SK-N-SH (cell line): ENCODE measurements around the gene TSPO2. TPM values are rescaled to one million over a fixed set of nuclear protein-coding genes. Genes with fewer than 3 reads are reported as not detected.

Experiments
- CTCF ChIA-PET: fragments of 300-600, 350-600 bp; formaldehyde crosslinking; extraction: SDS; loops from one replicate; lab custom pipeline; 2021; lab: Yijun Ruan, JAX
- POLR2A ChIA-PET: fragments of 350-600 bp; sonication (Branson Sonifier 250); formaldehyde crosslinking; extraction: SDS; loops from one replicate; lab custom pipeline; 2020; ENCODE audit warnings: antibody characterized with exemption, inconsistent platforms; lab: Yijun Ruan, JAX
- DNase-seq: peaks from one replicate; pipeline ENCODE4 v3.0.0; 2012
- H2AFZ ChIP-seq: fragments of 200-600 bp; sonication (generic); 2 replicates; pipeline ENCODE4 v1.8.1; 2016; ENCODE audit warnings: antibody characterized with exemption, mild to moderate bottlenecking, low read depth
- H3F3A ChIP-seq: fragments of 200-600 bp; sonication (generic); replicated peaks from 2 replicates; pipeline ENCODE3; 2016; ENCODE audit warnings: antibody characterized with exemption, mild to moderate bottlenecking; ENCODE audit not compliant: insufficient read depth
- H3K27ac ChIP-seq, 2 experiments: fragments of 200-500 bp in 1 of 2; fragments of 200-600 bp in 1 of 2; sonication (Bioruptor generic) in 1 of 2; sonication (generic), shearing (Covaris generic) in 1 of 2; 2 replicates each; pipeline versions ENCODE4 v1.5.1 to v1.6.1; 2014 to 2016; ENCODE audit warnings: low read depth in 2 of 2, inconsistent platforms in 1 of 2, low read length in 1 of 2, mild to moderate bottlenecking in 1 of 2, mixed read lengths in 1 of 2
- H3K27me3 ChIP-seq: fragments of 200-600 bp; sonication (generic), shearing (Covaris generic); 2 replicates; pipeline ENCODE4 v1.6.1; 2016; ENCODE audit warnings: mixed run types; ENCODE audit not compliant: insufficient read depth
- H3K36me3 ChIP-seq, 2 experiments: fragments of 200-500 bp in 1 of 2; fragments of 200-600 bp in 1 of 2; sonication (Bioruptor generic) in 1 of 2; sonication (generic) in 1 of 2; replicated peaks in 1 of 2; 2 replicates each; pipeline versions ENCODE3 to v1.5.1; 2014 to 2016; ENCODE audit warnings: low read length in 1 of 2, mild to moderate bottlenecking in 1 of 2; ENCODE audit not compliant: insufficient read depth in 2 of 2, control insufficient read depth in 1 of 2
- H3K4me1 ChIP-seq, 2 experiments: fragments of 200-500 bp in 1 of 2; fragments of 200-600 bp in 1 of 2; sonication (Bioruptor generic) in 1 of 2; sonication (generic), shearing (Covaris generic) in 1 of 2; 2 replicates each; pipeline versions ENCODE4 v1.5.1 to v1.6.1; 2014 to 2016; ENCODE audit warnings: low read depth in 1 of 2, low read length in 1 of 2, mixed run types in 1 of 2; ENCODE audit not compliant: insufficient read depth in 2 of 2, control insufficient read depth in 1 of 2
- H3K4me2 ChIP-seq: fragments of 200-600 bp; sonication (generic), shearing (Covaris generic); 2 replicates; pipeline ENCODE4 v1.6.1; 2017; ENCODE audit warnings: mixed run types
- H3K4me3 ChIP-seq, 2 experiments: fragments of 200-500 bp in 1 of 2; fragments of 200-600 bp in 1 of 2; sonication (Bioruptor generic) in 1 of 2; sonication (generic), shearing (Covaris generic) in 1 of 2; 2 replicates each; pipeline versions ENCODE4 v1.5.1 to v1.8.1; 2014 to 2016; ENCODE audit warnings: low read depth in 2 of 2, inconsistent platforms in 1 of 2, low read length in 1 of 2, mild to moderate bottlenecking in 1 of 2, mixed read lengths in 1 of 2, moderate library complexity in 1 of 2
- H3K79me2 ChIP-seq: fragments of 200-600 bp; sonication (generic); 2 replicates; pipeline ENCODE4 v1.8.1; 2017; ENCODE audit warnings: mild to moderate bottlenecking; ENCODE audit not compliant: insufficient read depth
- H3K9ac ChIP-seq: fragments of 200-600 bp; sonication (generic); 2 replicates; pipeline ENCODE4 v1.6.1; 2017; ENCODE audit warnings: mixed run types
- H3K9me2 ChIP-seq: fragments of 200-600 bp; sonication (generic); 2 replicates; pipeline ENCODE4 v1.6.1; 2017; ENCODE audit warnings: mixed run types
- H3K9me3 ChIP-seq: fragments of 200-600 bp; sonication (generic); 2 replicates; pipeline ENCODE4 v1.6.1; 2017; ENCODE audit warnings: mixed run types, mild to moderate bottlenecking, moderate library complexity
- H4K20me1 ChIP-seq: fragments of 200-600 bp; sonication (generic); 2 replicates; pipeline ENCODE4 v1.6.1; 2017; ENCODE audit warnings: mild to moderate bottlenecking, mixed run types; ENCODE audit not compliant: insufficient read depth
- CHD2 ChIP-seq: fragments of 150-350 bp; IDR thresholded peaks from 2 replicates; pipeline ENCODE4 v1.6.1; 2018; ENCODE audit warnings: low read length; ENCODE audit not compliant: partially characterized antibody
- CTCF ChIP-seq: fragments of 200-600 bp; sonication (generic); IDR thresholded peaks from 2 replicates; pipeline ENCODE4 v1.6.1; 2017; ENCODE audit warnings: antibody characterized with exemption, mild to moderate bottlenecking, moderate library complexity
- ELF1 ChIP-seq: IDR thresholded peaks from 2 replicates; pipeline ENCODE4 v1.4.0; 2012
- EP300 ChIP-seq, 2 experiments: IDR thresholded peaks; 2 replicates each; pipeline versions ENCODE4 v1.4.0 to v1.6.1; 2012; ENCODE audit warnings: borderline replicate concordance in 1 of 2, low read depth in 1 of 2, low read length in 1 of 2
- FOXJ3 ChIP-seq: sonication (generic); formaldehyde crosslinking; IDR thresholded peaks from 2 replicates; pipeline ENCODE4 v1.5.1; 2020; ENCODE audit warnings: mild to moderate bottlenecking, missing genetic modification reagents
- JUND ChIP-seq: IDR thresholded peaks from 2 replicates; pipeline ENCODE4 v1.4.0; 2012
- MAX ChIP-seq: IDR thresholded peaks from 2 replicates; pipeline ENCODE4 v1.4.0; 2012; ENCODE audit warnings: low read depth
- MEF2A ChIP-seq: IDR thresholded peaks from 2 replicates; pipeline ENCODE4 v1.4.0; 2012; ENCODE audit warnings: low read depth, borderline replicate concordance
- MXI1 ChIP-seq: IDR thresholded peaks from 2 replicates; pipeline ENCODE4 v1.6.1; 2012; ENCODE audit warnings: mild to moderate bottlenecking, low read depth, low read length, improper control_type of control experiment
- NFIC ChIP-seq: IDR thresholded peaks from 2 replicates; pipeline ENCODE4 v1.4.0; 2012; ENCODE audit warnings: borderline replicate concordance
- PBX3 ChIP-seq: IDR thresholded peaks from 2 replicates; pipeline ENCODE4; 2012
- REST ChIP-seq: IDR thresholded peaks from 2 replicates; pipeline ENCODE4 v1.6.1; 2012; ENCODE audit warnings: mild to moderate bottlenecking, low read depth, low read length, moderate library complexity
- SIN3A ChIP-seq: IDR thresholded peaks from 2 replicates; pipeline ENCODE4 v1.6.1; 2012; ENCODE audit warnings: low read depth, mild to moderate bottlenecking, low read length, moderate library complexity, borderline replicate concordance
- SMC3 ChIP-seq: IDR thresholded peaks from 2 replicates; pipeline ENCODE4 v1.6.1; 2012; ENCODE audit warnings: low read depth, low read length, improper control_type of control experiment
- TCF12 ChIP-seq: IDR thresholded peaks from 2 replicates; pipeline ENCODE4 v1.4.0; 2012
- TEAD4 ChIP-seq: IDR thresholded peaks from 2 replicates; pipeline ENCODE4 v1.4.0; 2012; ENCODE audit warnings: mild to moderate bottlenecking, borderline replicate concordance; ENCODE audit not compliant: insufficient read depth
- USF2 ChIP-seq: fragments of 150-350 bp; IDR thresholded peaks from 2 replicates; pipeline ENCODE4 v1.6.1; 2017; ENCODE audit warnings: antibody characterized with exemption, low read length, low read depth, borderline replicate concordance
- WGBS: methylation state at CpG from one replicate; pipeline ENCODE4 v1.1.6; 2017; ENCODE audit warnings: low lambda C conversion rate; 5-methylcytosine and 5-hydroxymethylcytosine counted together
- polyA plus RNA-seq, 3 experiments: library from polyadenylated mRNA; depleted of rRNA; stranded (reverse); fragments of >200 nt; gene quantifications; 2 replicates each; pipeline ENCODE4 v1.2.3, GENCODE V29; 2012

The TSPO2 gene
- polyA plus RNA-seq, 1 of the 3 experiments (the other 2 are of a cell fraction) = not detected

- 95% methylated on average over 1 of the region's 1 CpG for WGBS
- no peaks in the 10 kb centered on the region for H3K9me3 ChIP-seq
- H3K4me1 ChIP-seq = no peaks in the 10 kb centered on the region; a peak in 1 of 4 replicates
- no peak overlapping the region for H3K4me3 ChIP-seq
- no peak for DNase-seq
- CTCF ChIA-PET = interaction anchor here (1.0 to 1.3 kb wide), 2 partner anchors 40 to 1081 kb away, joined by 3 to 5 read pairs; no protein-coding TSS in a partner anchor
- no peaks in the 10 kb centered on the region for H3F3A ChIP-seq
- H3K36me3 ChIP-seq = peaks cover 24 to 27% of the 10 kb centered on the region in 2 experiments
- H3K9ac ChIP-seq = no peak overlapping the region
- no peak overlapping the region for H2AFZ ChIP-seq
- no peaks in the 10 kb centered on the region; the same call in 1 of the 2 replicates for H3K79me2 ChIP-seq
- H3K9me2 ChIP-seq = no peaks in the 10 kb centered on the region
- POLR2A ChIA-PET = interaction anchor here (1.0 kb wide), 1 partner anchor 9 kb away, joined by 3 read pairs; no protein-coding TSS in a partner anchor
- TF ChIP-seq EP300 (IDR thresholded peaks at IDR 0.05; ENCODE audit: borderline replicate concordance in 1 of 2, low read depth in 1 of 2, low read length in 1 of 2) (no peak), FOXJ3 (CRISPR knock-in tag) (no peak), CTCF (no peak), MEF2A (no peak), JUND (no peak), USF2 (no peak), ELF1 (no peak), SIN3A (no peak), TEAD4 (no peak), REST (no peak), PBX3 (no peak), MXI1 (no peak), SMC3 (no peak), TCF12 (no peak), MAX (no peak), NFIC (no peak), CHD2 (no peak)
- no peaks in the 10 kb centered on the region for H3K27me3 ChIP-seq
- H4K20me1 ChIP-seq = no peaks in the 10 kb centered on the region
- H3K27ac ChIP-seq = no peak overlapping the region
- H3K4me2 ChIP-seq = no peak overlapping the region
These were observed 19.8 kb downstream of the TSPO2 start for GRCh38 chr6:41062056-41062455.
